A673 (cell line): ENCODE measurements around the gene CDHR2.

Experiments
- CTCF ChIP-seq: fragments of 300-800, 200-600 bp; sonication (generic); conservative IDR thresholded peaks from 2 replicates; pipeline ENCODE4 v1.5.1; 2017; ENCODE audit warnings: low read depth, mild to moderate bottlenecking, antibody characterized with exemption, low read length, moderate library complexity, mixed read lengths
- EZH2 ChIP-seq: fragments of 200-600 bp; sonication (generic); IDR thresholded peaks from 2 replicates; pipeline ENCODE4 v1.6.1; 2017; ENCODE audit warnings: borderline replicate concordance, low read depth, mild to moderate bottlenecking, mixed read lengths, antibody characterized with exemption, low read length; ENCODE audit not compliant: poor library complexity, severe bottlenecking

- TF ChIP-seq CTCF (no peak), EZH2 (no peak)
Measured at GRCh38 chr5:176533390-176533789, 15.8 kb upstream of the CDHR2 start.
